Lower lobe of right lung (tissue), 2 donors: ENCODE measurements around the gene SAG. TPM values are rescaled to one million over a fixed set of nuclear protein-coding genes. Genes with fewer than 3 reads are reported as not detected.

ENCODE experiments used
- ATAC-seq, 2 donors: fragments of 200-7000 bp; cut with Tn5 transposase; one replicate each; pipeline ENCODE4 v1.9.1; 2020 to 2022; ENCODE audit warnings: mild to moderate bottlenecking in 2 of 2, moderate library complexity in 2 of 2
- DNase-seq: peaks from one replicate; pipeline ENCODE4 v3.0.0-alpha.2; 2020
- H3K27ac ChIP-seq: fragments of 200-600 bp; one replicate; pipeline ENCODE4 v1.8.0; 2022
- H3K27me3 ChIP-seq: fragments of 200-600 bp; one replicate; pipeline ENCODE4 v1.8.0; 2022; ENCODE audit warnings: low read depth
- H3K36me3 ChIP-seq: fragments of 200-600 bp; one replicate; pipeline ENCODE4 v1.8.0; 2022; ENCODE audit warnings: mild to moderate bottlenecking
- H3K4me1 ChIP-seq: fragments of 200-600 bp; one replicate; pipeline ENCODE4 v1.8.0; 2022
- H3K4me3 ChIP-seq: fragments of 200-600 bp; one replicate; pipeline ENCODE4 v1.8.0; 2022; ENCODE audit warnings: mild to moderate bottlenecking
- H3K9me3 ChIP-seq: fragments of 200-600 bp; one replicate; pipeline ENCODE4 v1.8.0; 2022
- CTCF ChIP-seq: fragments of 200-600 bp; IDR thresholded peaks from one replicate; pipeline ENCODE4 v1.8.0; 2022; ENCODE audit warnings: antibody characterized with exemption, mild to moderate bottlenecking
- intact Hi-C: fragments of 100-400 bp; cut with DNase I; formaldehyde crosslinking; loops from one replicate; pipeline ENCODE4 v1.11.0; 2022
- total RNA-seq: library from RNA; stranded (reverse); fragmentation: NEBNext Ultra II Directional; extraction: Animal tissue kit (Norgen Biotek cat#: 25700); gene quantifications from one replicate; pipeline ENCODE4 v1.2.1, GENCODE V29; 2021
- donor health status: DM: no; HTN: yes; CAD: no; lungs with severe emphysema.

Gene SAG
- total RNA-seq, 1 donor from 2014 or later: not detected

- DNase-seq (no peak), ATAC-seq (no peak)
- Histone ChIP-seq H3K27me3 (no peaks in the 10 kb centered on the region), H3K36me3 (no peaks in the 10 kb centered on the region), H3K4me3 (no peak overlapping the region), H3K27ac (no peak overlapping the region), H3K9me3 (no peaks in the 10 kb centered on the region), H3K4me1 (no peaks in the 10 kb centered on the region)
- no peak for TF ChIP-seq CTCF
- intact Hi-C loops: no loop called here
Measured at GRCh38 chr2:233311241-233311926, 3.8 kb downstream of the SAG start.

- TF ChIP-seq CTCF: no peak
- no peaks in the 10 kb centered on the region for H3K4me1 ChIP-seq
- H3K4me3 ChIP-seq: no peak overlapping the region
- no peak overlapping the region for H3K27ac ChIP-seq
- DNase-seq (no peak), ATAC-seq (no peak)
- no peaks in the 10 kb centered on the region for H3K36me3 ChIP-seq
- intact Hi-C loops: no loop called here
- H3K9me3 ChIP-seq: no peaks in the 10 kb centered on the region
- no peaks in the 10 kb centered on the region for H3K27me3 ChIP-seq
Measured at GRCh38 chr2:233312874-233313273, 5.3 kb downstream of the SAG start.

- no peak for TF ChIP-seq CTCF
- intact Hi-C loops: no loop called here
- Histone ChIP-seq H3K9me3 (no peaks in the 10 kb centered on the region), H3K4me3 (no peak overlapping the region), H3K4me1 (no peaks in the 10 kb centered on the region), H3K27me3 (no peaks in the 10 kb centered on the region), H3K36me3 (no peaks in the 10 kb centered on the region), H3K27ac (no peak overlapping the region)
- no peak for ATAC-seq
- no peak for DNase-seq
Measured at GRCh38 chr2:233314180-233314925, 6.7 kb downstream of the SAG start.

- Histone ChIP-seq H3K4me3 (no peak overlapping the region), H3K27me3 (no peaks in the 10 kb centered on the region), H3K27ac (no peak overlapping the region), H3K4me1 (no peaks in the 10 kb centered on the region), H3K9me3 (no peaks in the 10 kb centered on the region), H3K36me3 (no peaks in the 10 kb centered on the region)
- ATAC-seq: no peak
- no peak for DNase-seq
- TF ChIP-seq CTCF: no peak
- intact Hi-C loops: no loop called here
Measured at GRCh38 chr2:233317196-233317943, 9.8 kb downstream of the SAG start.

GRCh38 chr2:233319256-233319655 lies 11.6 kb downstream of the SAG start:
- DNase-seq (no peak), ATAC-seq (no peak)
- H3K4me1 ChIP-seq: no peaks in the 10 kb centered on the region
- no peak for TF ChIP-seq CTCF
- no peaks in the 10 kb centered on the region for H3K36me3 ChIP-seq
- intact Hi-C loops: no loop called here
- no peak overlapping the region for H3K4me3 ChIP-seq
- no peak overlapping the region for H3K27ac ChIP-seq
- no peaks in the 10 kb centered on the region for H3K27me3 ChIP-seq
- H3K9me3 ChIP-seq: no peaks in the 10 kb centered on the region
